GM12801 (cell line): Measurements from ENCODE around the gene ATP11A.

ENCODE experiments used
- TF ChIP-seq, protein P1 (sequence below): IDR thresholded peaks from one replicate; pipeline ENCODE4 v1.5.1; 2011; ENCODE audit warnings: control low read depth; ENCODE audit not compliant: insufficient read length; ENCODE audit errors: extremely low read depth

Gene ATP11A

DNA sequence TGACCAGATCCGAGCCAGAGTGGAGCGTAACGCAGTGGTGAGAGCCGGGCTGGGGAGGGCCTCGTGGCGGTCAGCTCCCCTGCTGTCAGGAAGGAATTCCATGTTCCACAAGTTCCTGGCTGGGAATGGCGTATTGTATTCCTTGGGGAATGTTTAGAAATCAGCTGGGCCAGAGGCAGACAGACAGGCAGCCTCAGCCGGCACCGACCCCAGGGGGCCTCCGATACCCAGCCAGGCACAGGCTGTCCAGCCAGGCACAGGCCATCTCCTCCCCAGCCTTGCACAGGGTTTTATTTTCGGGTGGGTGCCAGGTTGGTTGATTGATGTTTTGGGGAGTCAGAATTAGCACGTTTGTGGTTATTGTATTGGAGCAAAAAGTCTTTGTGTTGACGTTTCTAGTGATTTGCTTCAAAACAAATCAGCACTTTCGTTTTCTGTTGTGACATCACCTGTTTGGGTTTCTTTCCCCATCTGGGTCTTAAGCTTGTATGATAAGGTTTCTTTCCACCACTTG, 152.6 kb downstream of the ATP11A start:
- TF ChIP-seq, protein P1, sequence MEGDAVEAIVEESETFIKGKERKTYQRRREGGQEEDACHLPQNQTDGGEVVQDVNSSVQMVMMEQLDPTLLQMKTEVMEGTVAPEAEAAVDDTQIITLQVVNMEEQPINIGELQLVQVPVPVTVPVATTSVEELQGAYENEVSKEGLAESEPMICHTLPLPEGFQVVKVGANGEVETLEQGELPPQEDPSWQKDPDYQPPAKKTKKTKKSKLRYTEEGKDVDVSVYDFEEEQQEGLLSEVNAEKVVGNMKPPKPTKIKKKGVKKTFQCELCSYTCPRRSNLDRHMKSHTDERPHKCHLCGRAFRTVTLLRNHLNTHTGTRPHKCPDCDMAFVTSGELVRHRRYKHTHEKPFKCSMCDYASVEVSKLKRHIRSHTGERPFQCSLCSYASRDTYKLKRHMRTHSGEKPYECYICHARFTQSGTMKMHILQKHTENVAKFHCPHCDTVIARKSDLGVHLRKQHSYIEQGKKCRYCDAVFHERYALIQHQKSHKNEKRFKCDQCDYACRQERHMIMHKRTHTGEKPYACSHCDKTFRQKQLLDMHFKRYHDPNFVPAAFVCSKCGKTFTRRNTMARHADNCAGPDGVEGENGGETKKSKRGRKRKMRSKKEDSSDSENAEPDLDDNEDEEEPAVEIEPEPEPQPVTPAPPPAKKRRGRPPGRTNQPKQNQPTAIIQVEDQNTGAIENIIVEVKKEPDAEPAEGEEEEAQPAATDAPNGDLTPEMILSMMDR, result no peak

DNA sequence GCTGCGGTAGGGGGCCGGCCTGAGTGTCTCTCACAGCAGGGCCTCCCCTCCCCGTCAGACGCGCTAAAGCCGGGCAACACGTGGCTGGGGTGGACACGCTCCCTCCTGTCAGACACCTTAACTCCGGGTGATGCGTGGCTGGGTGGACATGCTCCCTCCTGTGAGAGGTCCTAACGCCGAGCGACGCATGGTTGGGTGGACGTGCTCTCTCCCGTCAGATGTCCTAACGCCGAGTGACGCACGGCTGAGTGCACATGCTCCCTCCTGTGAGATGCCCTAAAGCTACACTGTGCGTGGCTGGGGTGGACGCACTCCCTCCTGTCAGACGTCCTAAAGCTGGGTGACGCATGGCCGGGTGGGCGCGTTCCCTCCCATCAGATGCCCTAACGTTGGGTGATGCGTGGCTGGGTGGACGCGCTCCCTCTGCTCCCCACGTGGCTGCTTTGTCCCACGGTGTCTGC, 153.1 kb downstream of the ATP11A start:
- TF ChIP-seq, protein P1, result no peak

DNA sequence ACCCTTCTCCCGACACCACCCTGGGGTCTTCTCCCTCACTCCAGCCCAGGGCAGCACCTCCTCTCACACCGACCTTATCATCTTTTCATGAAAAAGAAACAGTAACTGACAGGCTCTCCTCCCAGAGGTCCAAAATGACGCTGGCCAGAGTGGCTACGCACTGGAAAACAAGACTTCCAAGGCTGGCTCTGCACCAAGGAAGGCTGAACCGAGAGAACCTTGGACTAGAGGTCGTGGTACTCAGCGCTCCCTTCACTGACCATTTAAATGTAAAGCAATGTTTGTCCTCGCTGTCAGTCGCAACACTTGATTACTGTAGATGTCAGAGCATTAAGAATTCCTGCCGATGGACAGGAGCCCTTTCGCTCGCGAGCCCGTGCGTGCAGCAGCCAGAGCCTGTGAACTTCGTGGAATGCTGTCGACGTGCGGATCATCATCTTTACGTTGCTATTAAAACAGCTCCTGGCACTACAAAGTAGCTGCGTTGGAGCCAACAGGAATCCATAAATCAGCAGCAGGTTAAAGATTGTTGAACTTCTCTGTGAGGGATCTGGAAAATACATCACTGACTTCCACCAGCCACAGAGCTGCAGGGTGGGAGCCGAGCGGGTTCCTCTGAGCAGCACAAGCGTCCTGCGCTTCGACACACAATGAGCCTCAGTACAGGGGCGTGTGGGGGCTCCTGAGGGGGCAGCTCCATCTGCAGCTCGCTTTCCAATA, 153.7 kb downstream of the ATP11A start:
- TF ChIP-seq, protein P1, result no peak

DNA sequence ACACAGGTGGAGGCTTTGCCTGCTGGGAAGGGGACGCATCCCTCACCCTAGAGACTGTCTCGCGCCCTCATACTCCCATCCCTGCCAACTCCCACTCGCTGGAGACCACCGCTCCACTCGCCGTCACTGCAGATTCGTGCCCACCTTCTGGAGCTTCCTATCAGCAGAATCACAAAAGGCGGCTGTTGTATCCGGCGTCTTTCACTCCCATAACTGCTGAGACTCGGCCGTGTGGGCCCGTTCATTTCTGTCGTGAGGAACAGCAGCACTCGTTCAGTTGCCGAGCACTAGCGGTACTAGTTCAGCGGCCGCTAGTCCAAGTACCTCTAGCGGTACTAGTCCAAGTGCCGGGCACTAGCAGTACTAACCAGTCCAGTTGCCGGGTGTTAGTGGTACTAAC, 154.6 kb downstream of the ATP11A start:
- TF ChIP-seq, protein P1, result no peak

DNA sequence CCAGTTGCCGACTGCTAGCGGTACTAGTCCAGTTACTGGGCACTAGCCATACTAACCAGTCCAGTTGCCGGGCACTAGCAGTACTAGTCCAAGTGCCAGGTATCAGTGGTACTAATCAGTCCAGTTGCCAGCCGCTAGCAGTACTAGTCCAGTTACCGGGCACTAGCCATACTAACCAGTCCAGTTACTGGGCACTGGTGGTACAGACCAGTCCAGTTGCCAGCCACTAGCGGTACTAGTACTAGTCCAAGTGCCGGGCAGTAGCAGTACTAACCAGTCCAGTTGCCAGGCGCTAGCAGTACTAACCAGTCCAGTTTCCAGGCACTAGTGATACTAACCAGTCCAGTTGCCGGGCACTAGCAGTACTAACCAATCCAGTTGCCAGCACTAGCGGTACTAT, 155.0 kb downstream of the ATP11A start:
- TF ChIP-seq, protein P1, result no peak

DNA sequence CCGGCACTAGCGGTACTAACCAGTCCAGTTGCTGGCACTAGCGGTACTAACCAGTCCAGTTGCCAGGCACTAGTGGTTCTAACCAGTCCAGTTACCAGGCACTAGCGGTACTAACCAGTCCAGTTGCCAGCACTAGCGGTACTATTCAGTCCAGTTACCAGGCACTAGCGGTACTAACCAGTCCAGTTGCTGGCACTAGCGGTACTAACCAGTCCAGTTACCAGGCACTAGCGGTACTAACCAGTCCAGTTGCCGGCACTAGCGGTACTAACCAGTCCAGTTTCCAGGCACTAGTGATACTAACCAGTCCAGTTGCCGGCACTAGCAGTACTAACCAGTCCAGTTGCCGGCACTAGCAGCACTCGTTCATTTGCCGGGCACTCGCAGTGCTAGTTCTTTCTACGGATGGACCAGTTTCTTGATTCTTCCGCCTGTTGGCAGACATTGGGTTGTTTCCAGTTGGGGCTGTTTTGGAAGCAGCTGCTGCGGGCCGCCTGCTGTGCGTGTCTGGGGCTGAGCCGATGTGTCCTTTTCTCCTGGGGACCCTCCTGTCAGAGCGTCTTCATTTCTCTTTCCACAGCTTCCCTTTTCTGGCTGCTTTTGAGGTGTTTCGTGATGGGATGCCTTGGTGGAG, 155.8 kb downstream of the ATP11A start:
- TF ChIP-seq, protein P1, result no peak

DNA sequence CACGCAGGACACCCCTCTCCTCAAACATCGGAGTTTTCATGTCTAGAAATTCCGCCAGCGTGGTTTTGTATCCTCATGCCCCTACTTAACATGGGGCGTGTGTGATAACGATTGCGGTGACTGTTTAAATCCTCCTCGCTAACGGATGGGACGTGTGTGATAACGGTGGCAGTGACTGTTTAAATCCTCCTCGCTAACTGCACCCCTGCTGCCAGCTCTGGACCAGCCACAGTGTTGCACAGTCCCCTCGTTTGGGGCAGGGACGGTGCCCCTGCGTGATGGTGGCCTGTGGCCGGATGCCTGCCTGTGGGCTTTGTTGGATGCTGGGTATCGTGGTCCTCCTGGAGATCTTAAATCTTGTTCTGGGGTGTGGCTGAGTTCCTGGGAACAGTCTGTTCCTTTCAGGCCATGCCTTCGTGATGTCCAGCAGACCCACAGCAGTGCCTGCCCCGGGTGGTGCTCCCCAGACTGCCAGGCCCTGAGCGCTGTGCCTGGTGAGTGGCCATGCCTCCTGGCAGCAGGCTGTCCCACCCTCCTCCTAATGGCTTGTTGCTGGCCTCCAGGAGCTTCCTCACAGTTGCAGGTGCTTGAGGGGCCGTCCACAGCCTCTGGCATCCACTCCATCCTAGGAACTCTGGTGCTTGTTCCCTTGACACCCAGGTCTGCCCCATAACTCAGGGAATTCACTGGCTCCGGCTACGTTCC, 156.7 kb downstream of the ATP11A start:
- TF ChIP-seq, protein P1, result no peak
